Progenitor cell of endocrine pancreas (in vitro differentiated cells): ENCODE measurements around the gene IL16. TPM values are rescaled to one million over a fixed set of nuclear protein-coding genes. Genes with fewer than 3 reads are reported as not detected.
A peak's percentile ranks its signal among the peaks of the same experiment; 100 is the strongest.
"Not testable (repeated sequence)": the region's sequence is repeated elsewhere in the genome, so short reads cannot be mapped to it uniquely, and the experiment has no call there.

Source experiments
- DNase-seq: peaks from one replicate; pipeline ENCODE4 v3.0.0; 2021; ENCODE audit warnings: low spot score; ENCODE audit not compliant: unreplicated experiment
- H3K27ac Mint-ChIP-seq: 2 replicates; pipeline ENCODE4 v1.8.0; 2021; ENCODE audit warnings: mild to moderate bottlenecking, moderate library complexity, mixed read lengths
- H3K27me3 Mint-ChIP-seq: 2 replicates; pipeline ENCODE4 v1.8.0; 2021; ENCODE audit warnings: mixed read lengths
- H3K36me3 Mint-ChIP-seq: 2 replicates; pipeline ENCODE4 v1.8.0; 2022; ENCODE audit warnings: mixed read lengths; ENCODE audit not compliant: insufficient read depth
- H3K4me1 Mint-ChIP-seq: 2 replicates; pipeline ENCODE4 v1.8.0; 2021; ENCODE audit warnings: low read depth, mixed read lengths
- H3K4me3 Mint-ChIP-seq: 2 replicates; pipeline ENCODE4 v1.8.0; 2021; ENCODE audit warnings: low read depth, mild to moderate bottlenecking, moderate library complexity, mixed read lengths
- H3K9me3 Mint-ChIP-seq: 2 replicates; pipeline ENCODE4 v1.8.0; 2021; ENCODE audit warnings: low read depth, mixed read lengths
- CTCF ChIP-seq: fragments of 200-600 bp; sonication (generic); IDR thresholded peaks from one replicate; pipeline ENCODE4 v1.5.0; 2021; ENCODE audit warnings: antibody characterized with exemption, mild to moderate bottlenecking; ENCODE audit not compliant: unreplicated experiment
- total RNA-seq: library from RNA; stranded (reverse); gene quantifications from 2 replicates; pipeline ENCODE4 v1.2.1, GENCODE V29; 2021

IL16 gene
- total RNA-seq, 1 donor from 2014 or later = 0.38 TPM

- Mint-ChIP-seq H3K9me3 (no peaks in the 10 kb centered on the region), H3K27me3 (peaks cover 6% of the 10 kb centered on the region), H3K36me3 (no peaks in the 10 kb centered on the region), H3K4me1 (no peaks in the 10 kb centered on the region), H3K27ac (no peak overlapping the region), H3K4me3 (no peak overlapping the region)
- DNase-seq = no peak
- peak; percentile 47 for TF ChIP-seq CTCF
Measured at GRCh38 chr15:81155375-81156218, 41.1 kb upstream of the IL16 start.

GRCh38 chr15:81156324-81156723 lies 40.4 kb upstream of the IL16 start:
- H3K4me3 Mint-ChIP-seq = no peak overlapping the region
- no peaks in the 10 kb centered on the region for H3K9me3 Mint-ChIP-seq
- no peaks in the 10 kb centered on the region for H3K4me1 Mint-ChIP-seq
- no peak for TF ChIP-seq CTCF
- no peak overlapping the region for H3K27ac Mint-ChIP-seq
- DNase-seq = no peak
- H3K36me3 Mint-ChIP-seq = no peaks in the 10 kb centered on the region
- H3K27me3 Mint-ChIP-seq = peaks cover 11% of the 10 kb centered on the region

GRCh38 chr15:81157195-81157938 lies 39.3 kb upstream of the IL16 start:
- Mint-ChIP-seq H3K27me3 (peaks cover 18% of the 10 kb centered on the region), H3K36me3 (no peaks in the 10 kb centered on the region), H3K27ac (no peak overlapping the region), H3K9me3 (no peaks in the 10 kb centered on the region), H3K4me3 (no peak overlapping the region), H3K4me1 (no peaks in the 10 kb centered on the region)
- no peak for DNase-seq
- no peak for TF ChIP-seq CTCF

- no peaks in the 10 kb centered on the region for H3K9me3 Mint-ChIP-seq
- TF ChIP-seq CTCF = no peak
- no peak overlapping the region for H3K4me3 Mint-ChIP-seq
- no peak for DNase-seq
- no peaks in the 10 kb centered on the region for H3K4me1 Mint-ChIP-seq
- peaks cover 19% of the 10 kb centered on the region for H3K27me3 Mint-ChIP-seq
- no peaks in the 10 kb centered on the region for H3K36me3 Mint-ChIP-seq
- no peak overlapping the region for H3K27ac Mint-ChIP-seq
Measured at GRCh38 chr15:81157939-81158223, 38.8 kb upstream of the IL16 start.

- H3K4me3 Mint-ChIP-seq, H3K36me3 Mint-ChIP-seq: not testable (repeated sequence)
Measured at GRCh38 chr15:81158561-81158960, 38.1 kb upstream of the IL16 start.

More at GRCh38 chr15:81158561-81158960, 38.1 kb upstream of the IL16 start:
- H3K9me3 Mint-ChIP-seq, H3K4me1 Mint-ChIP-seq, H3K27ac Mint-ChIP-seq, DNase-seq: not testable (repeated sequence)
- H3K27me3 Mint-ChIP-seq = peaks cover 18% of the 10 kb centered on the region
